Measurements from ENCODE around the gene IGFBP6.

Gene IGFBP6

GRCh38 chr12:53147181-53147580, 49.7 kb downstream of the IGFBP6 start:
- no peak overlapping the region for H3K9ac ChIP-seq (ENCODE audit: low read length)
- H3K27me3 ChIP-seq (ENCODE audit: control insufficient read depth, insufficient read depth, low read length) = no peaks in the 10 kb centered on the region
- no peaks in the 10 kb centered on the region for H3K36me3 ChIP-seq (ENCODE audit: control insufficient read depth, low read depth, low read length)
- no peak overlapping the region for H3K27ac ChIP-seq (ENCODE audit: low read length)
- no peaks in the 10 kb centered on the region for H3K9me3 ChIP-seq (ENCODE audit: control insufficient read depth, low read depth, low read length)
- H3K4me3 ChIP-seq (ENCODE audit: low read length) = no peak overlapping the region
- H3K4me1 ChIP-seq (ENCODE audit: control insufficient read depth, low read depth, low read length) = no peaks in the 10 kb centered on the region

GRCh38 chr12:53147653-53148052, 50.2 kb downstream of the IGFBP6 start:
- H3K4me1 ChIP-seq (ENCODE audit: control insufficient read depth, low read depth, low read length) = no peaks in the 10 kb centered on the region
- no peaks in the 10 kb centered on the region for H3K36me3 ChIP-seq (ENCODE audit: control insufficient read depth, low read depth, low read length)
- no peak overlapping the region for H3K9ac ChIP-seq (ENCODE audit: low read length)
- no peak overlapping the region for H3K4me3 ChIP-seq (ENCODE audit: low read length)
- no peaks in the 10 kb centered on the region for H3K9me3 ChIP-seq (ENCODE audit: control insufficient read depth, low read depth, low read length)
- no peaks in the 10 kb centered on the region for H3K27me3 ChIP-seq (ENCODE audit: control insufficient read depth, insufficient read depth, low read length)
- no peak overlapping the region for H3K27ac ChIP-seq (ENCODE audit: low read length)

- H3K36me3 ChIP-seq (ENCODE audit: control insufficient read depth, low read depth, low read length) = no peaks in the 10 kb centered on the region
- H3K27me3 ChIP-seq (ENCODE audit: control insufficient read depth, insufficient read depth, low read length) = no peaks in the 10 kb centered on the region
- no peaks in the 10 kb centered on the region for H3K4me1 ChIP-seq (ENCODE audit: control insufficient read depth, low read depth, low read length)
- no peak overlapping the region for H3K9ac ChIP-seq (ENCODE audit: low read length)
- no peak overlapping the region for H3K4me3 ChIP-seq (ENCODE audit: low read length)
- no peaks in the 10 kb centered on the region for H3K9me3 ChIP-seq (ENCODE audit: control insufficient read depth, low read depth, low read length)
- no peak overlapping the region for H3K27ac ChIP-seq (ENCODE audit: low read length)
Observed at GRCh38 chr12:53151039-53151438, 53.6 kb downstream of the IGFBP6 start.
